Measurements from ENCODE around the gene SUSD6.

GRCh38 chr14:69605738-69606137 is 5.7 kb upstream of the SUSD6 start:
- TF ChIP-seq REST (IDR thresholded peaks at IDR 0.05): no peak
- TF ChIP-seq CTCF (IDR thresholded peaks at IDR 0.05): no peak
